PC-9 (cell line): ENCODE data around the gene UNC45A. TPM values are rescaled to one million over a fixed set of nuclear protein-coding genes. Genes with fewer than 3 reads are reported as not detected.

Experiments
- BruUV-seq: library from RNA; stranded (reverse); fragments of 400-500 nt; replicated peaks from 2 replicates; lab custom pipeline; 2021; lab: Mats Ljungman, UMichigan
- CTCF ChIA-PET: fragments of 300-600 bp; sonication (Branson Sonifier 250); formaldehyde crosslinking; loops from one replicate; lab custom pipeline; 2022; ENCODE audit warnings: antibody characterized with exemption; lab: Charles Lee
- POLR2A ChIA-PET: fragments of 300-600 bp; sonication (Branson Sonifier 250); formaldehyde crosslinking; loops from one replicate; lab custom pipeline; 2022; ENCODE audit warnings: antibody characterized with exemption; ENCODE audit not compliant: unreplicated experiment; lab: Charles Lee
- DNase-seq, 2 experiments: peaks; one replicate each; pipeline versions ENCODE4 v3.0.0 to v3.0.0-alpha.2; 2015 to 2022; ENCODE audit warnings: mixed read lengths in 1 of 2
- H2AFZ ChIP-seq: fragments of 200-600 bp; sonication (generic); 2 replicates; pipeline ENCODE4 v1.8.1; 2017; ENCODE audit warnings: antibody characterized with exemption
- H3F3A ChIP-seq: fragments of 200-600 bp; sonication (generic); 2 replicates; pipeline ENCODE4 v1.8.1; 2017; ENCODE audit warnings: antibody characterized with exemption, mild to moderate bottlenecking, low read depth; ENCODE audit not compliant: insufficient read depth
- H3K27ac ChIP-seq: fragments of 200-600 bp; sonication (generic); 2 replicates; pipeline ENCODE4 v1.6.1; 2016; ENCODE audit warnings: mixed run types
- H3K27me3 ChIP-seq: fragments of 200-600 bp; sonication (generic); 2 replicates; pipeline ENCODE4 v1.6.1; 2016; ENCODE audit warnings: low read depth, mixed run types; ENCODE audit not compliant: insufficient read depth
- H3K36me3 ChIP-seq: fragments of 200-600 bp; sonication (generic); 2 replicates; pipeline ENCODE4 v1.6.1; 2016; ENCODE audit warnings: low read depth, mixed run types
- H3K4me1 ChIP-seq: fragments of 200-600 bp; sonication (generic); replicated peaks from 2 replicates; pipeline ENCODE4 v1.6.1; 2016; ENCODE audit warnings: mixed run types; ENCODE audit not compliant: insufficient read depth
- H3K4me2 ChIP-seq: fragments of 200-600 bp; sonication (generic); 2 replicates; pipeline ENCODE4 v1.6.1; 2017; ENCODE audit warnings: mixed run types
- H3K4me3 ChIP-seq: fragments of 200-600 bp; sonication (generic); 2 replicates; pipeline ENCODE4 v1.6.1; 2016; ENCODE audit warnings: mixed run types
- H3K79me2 ChIP-seq: fragments of 200-600 bp; sonication (generic); 2 replicates; pipeline ENCODE4 v1.6.1; 2017; ENCODE audit warnings: low read depth, mixed run types
- H3K9me2 ChIP-seq: fragments of 200-600 bp; sonication (generic); 2 replicates; pipeline ENCODE4 v1.8.1; 2017; ENCODE audit warnings: mild to moderate bottlenecking; ENCODE audit not compliant: insufficient read depth
- H3K9me3 ChIP-seq: fragments of 200-600 bp; sonication (generic); 2 replicates; pipeline ENCODE4 v1.8.1; 2016; ENCODE audit warnings: low read depth; ENCODE audit not compliant: insufficient read depth
- H4K20me1 ChIP-seq: fragments of 200-600 bp; sonication (generic); 2 replicates; pipeline ENCODE4 v1.8.1; 2017; ENCODE audit not compliant: insufficient read depth
- CTCF ChIP-seq: fragments of 200-600 bp; sonication (generic); conservative IDR thresholded peaks from 2 replicates; pipeline ENCODE4 v1.6.1; 2017; ENCODE audit warnings: mixed run types, antibody characterized with exemption, mild to moderate bottlenecking, moderate library complexity
- EZH2 ChIP-seq: fragments of 200-600 bp; sonication (generic); IDR thresholded peaks from 2 replicates; pipeline ENCODE4 v1.8.0; 2017; ENCODE audit warnings: antibody characterized with exemption, low read depth
- intact Hi-C: fragments of 100-400 bp; cut with micrococcal nuclease; formaldehyde crosslinking; loops from one replicate; pipeline ENCODE4 v1.10.0; 2022; ENCODE audit not compliant: unreplicated experiment
- total RNA-seq: library from RNA; stranded (reverse); gene quantifications from 2 replicates; pipeline ENCODE4 v1.2.3, GENCODE V29; 2021

Gene UNC45A
- total RNA-seq, 1 experiment from 2014 or later = 81.8 TPM

- Histone ChIP-seq H3K9me3 (no peaks in the 10 kb centered on the region), H3K27ac (no peak overlapping the region), H3K4me1 (peaks cover 10% of the 10 kb centered on the region), H4K20me1 (peaks cover 4% of the 10 kb centered on the region; the same call in 1 of the 2 replicates), H3K9me2 (no peaks in the 10 kb centered on the region), H3K4me2 (no peak overlapping the region), H3K79me2 (peaks cover 25% of the 10 kb centered on the region), H2AFZ (no peak overlapping the region), H3K36me3 (no peaks in the 10 kb centered on the region; the same call in 1 of the 2 replicates), H3K27me3 (no peaks in the 10 kb centered on the region), H3F3A (peaks cover 32% of the 10 kb centered on the region; the same call in 1 of the 2 replicates), H3K4me3 (no peak overlapping the region)
- POLR2A ChIA-PET = no interaction called here
- no TSS peak for BruUV-seq
- CTCF ChIA-PET = no interaction called here
- TF ChIP-seq CTCF = no peak
- TF ChIP-seq EZH2 = no peak
- intact Hi-C loops = no loop called here
- no peak for DNase-seq
These were observed 25.4 kb downstream of the UNC45A start for GRCh38 chr15:90960298-90961091.

DNA sequence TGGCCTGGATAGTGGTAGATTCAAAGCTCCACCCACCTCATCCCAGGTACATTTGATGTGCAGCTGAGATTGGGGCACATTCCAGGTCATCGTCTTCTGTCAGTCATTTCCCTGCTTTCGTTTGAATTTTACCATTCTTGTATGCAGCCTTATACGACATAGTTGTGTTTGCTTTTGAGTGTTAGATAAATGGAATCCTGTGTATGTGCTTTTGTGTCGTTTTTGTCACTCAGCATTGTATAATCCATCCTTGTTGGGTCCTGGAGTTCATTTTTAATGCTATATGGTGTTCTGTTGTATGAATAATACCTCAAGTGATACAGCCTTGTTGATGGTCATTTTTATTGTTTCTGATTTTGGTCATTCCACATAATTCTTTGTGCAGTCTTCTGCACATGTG is 26.9 kb downstream of the UNC45A start:
- Histone ChIP-seq H4K20me1 (peaks cover 4% of the 10 kb centered on the region; the same call in 1 of the 2 replicates), H3K9me3 (no peaks in the 10 kb centered on the region), H3K4me3 (no peak overlapping the region), H3F3A (peaks cover 36% of the 10 kb centered on the region; the same call in 1 of the 2 replicates), H2AFZ (no peak overlapping the region), H3K27ac (no peak overlapping the region), H3K79me2 (peaks cover 12% of the 10 kb centered on the region; the same call in 1 of the 2 replicates), H3K4me1 (no peaks in the 10 kb centered on the region), H3K4me2 (no peak overlapping the region), H3K27me3 (no peaks in the 10 kb centered on the region), H3K9me2 (no peaks in the 10 kb centered on the region), H3K36me3 (peaks cover 9% of the 10 kb centered on the region)
- DNase-seq = no peak
- intact Hi-C loops = no loop called here
- BruUV-seq = no TSS peak
- ChIA-PET CTCF (no interaction called here), POLR2A (no interaction called here)
- TF ChIP-seq EZH2 (no peak), CTCF (no peak)

- no peaks in the 10 kb centered on the region for H3K27me3 ChIP-seq
- no peak overlapping the region for H3K27ac ChIP-seq
- H3K9me2 ChIP-seq = no peaks in the 10 kb centered on the region
- H3K4me2 ChIP-seq = no peak overlapping the region
- H3K79me2 ChIP-seq = 0 out of 2 replicates have a peak, but pooled peaks cover 3% of the 10 kb centered on the region
- POLR2A ChIA-PET = no interaction called here
- TF ChIP-seq EZH2 (no peak), CTCF (no peak)
- BruUV-seq = TSS peak; percentile 12
- peaks cover 22% of the 10 kb centered on the region for H3K36me3 ChIP-seq
- peaks cover 7% of the 10 kb centered on the region; the same call in 1 of the 2 replicates for H4K20me1 ChIP-seq
- intact Hi-C loops = no loop called here
- no peak overlapping the region for H3K4me3 ChIP-seq
- no peaks in the 10 kb centered on the region for H3K9me3 ChIP-seq
- DNase-seq = no peak
- no peaks in the 10 kb centered on the region for H3K4me1 ChIP-seq
- H2AFZ ChIP-seq = no peak overlapping the region
- CTCF ChIA-PET = no interaction called here
- peaks cover 58% of the 10 kb centered on the region; the same call in 1 of the 2 replicates for H3F3A ChIP-seq
These were observed 31.2 kb downstream of the UNC45A start for GRCh38 chr15:90966262-90966661.
